DND-41 (cell line): ENCODE measurements around the gene PTGES3L.
"Not testable (repeated sequence)": the region's sequence is repeated elsewhere in the genome, so short reads cannot be mapped to it uniquely, and the experiment has no call there.

Experiments used
- ATAC-seq: fragments of 200-7000 bp; cut with Tn5 transposase; 3 replicates; pipeline ENCODE4 v1.9.1; 2021; ENCODE audit warnings: low read depth; ENCODE audit not compliant: insufficient read depth
- DNase-seq: peaks from one replicate; pipeline ENCODE4 v3.0.0-alpha.2; 2020
- H2AFZ ChIP-seq: 2 replicates; pipeline ENCODE4 v1.6.0; 2012; ENCODE audit warnings: low read depth, low read length
- H3K27ac ChIP-seq: 2 replicates; pipeline ENCODE4 v1.5.1; 2012; ENCODE audit warnings: low read length, inconsistent platforms
- H3K27me3 ChIP-seq: fragments of 200-600 bp; sonication (generic); 2 replicates; pipeline ENCODE4 v1.6.0; 2012; ENCODE audit warnings: low read length, mild to moderate bottlenecking, inconsistent platforms; ENCODE audit not compliant: insufficient read depth, poor library complexity
- H3K36me3 ChIP-seq: 2 replicates; pipeline ENCODE4 v1.5.1; 2012; ENCODE audit warnings: low read length, inconsistent platforms; ENCODE audit not compliant: insufficient read depth
- H3K4me1 ChIP-seq: 2 replicates; pipeline ENCODE4 v1.5.1; 2012; ENCODE audit warnings: mild to moderate bottlenecking, low read length; ENCODE audit not compliant: insufficient read depth
- H3K4me2 ChIP-seq: 2 replicates; pipeline ENCODE4 v1.6.0; 2012; ENCODE audit warnings: mild to moderate bottlenecking, moderate library complexity, low read length, inconsistent platforms; ENCODE audit not compliant: insufficient read depth
- H3K4me3 ChIP-seq, 2 experiments: fragments of 200-600 bp in 1 of 2; shearing (Covaris generic) in 1 of 2; 2 replicates each; pipeline ENCODE4 v1.5.1; 2012 to 2016; ENCODE audit warnings: inconsistent platforms in 2 of 2, low read length in 2 of 2, mild to moderate bottlenecking in 2 of 2, low read depth in 1 of 2, moderate library complexity in 1 of 2
- H3K79me2 ChIP-seq: 2 replicates; pipeline ENCODE4 v1.6.0; 2012; ENCODE audit warnings: low read length, inconsistent platforms; ENCODE audit not compliant: insufficient read depth
- H3K9ac ChIP-seq: 2 replicates; pipeline ENCODE4 v1.6.0; 2012; ENCODE audit warnings: low read depth, mild to moderate bottlenecking, inconsistent platforms, low read length, moderate library complexity
- H3K9me3 ChIP-seq: 2 replicates; pipeline ENCODE4 v1.5.1; 2012; ENCODE audit warnings: low read length, moderate library complexity, mild to moderate bottlenecking, inconsistent platforms; ENCODE audit not compliant: insufficient read depth, severe bottlenecking
- H4K20me1 ChIP-seq: 2 replicates; pipeline ENCODE4 v1.6.0; 2012; ENCODE audit warnings: low read length; ENCODE audit not compliant: insufficient read depth
- CTCF ChIP-seq: IDR thresholded peaks from 2 replicates; pipeline ENCODE4 v1.5.1; 2012; ENCODE audit warnings: borderline replicate concordance, low read length, moderate library complexity, mild to moderate bottlenecking; ENCODE audit not compliant: poor library complexity, severe bottlenecking; ENCODE audit errors: extremely low read depth
- EZH2 ChIP-seq: IDR thresholded peaks from 3 replicates; pipeline ENCODE4 v1.6.1; 2012; ENCODE audit warnings: borderline replicate concordance, low read depth, mild to moderate bottlenecking, moderate library complexity, low read length, inconsistent platforms; ENCODE audit not compliant: severe bottlenecking

PTGES3L gene

GRCh38 chr17:43003542-43004172, 23.8 kb upstream of the PTGES3L start:
- Histone ChIP-seq H3K79me2 (peaks cover 22% of the 10 kb centered on the region), H3K9ac (no peak overlapping the region; the same call in 1 of the 2 replicates), H3K4me2 (no peak overlapping the region), H3K27me3 (no peaks in the 10 kb centered on the region), H3K36me3 (peaks cover 50% of the 10 kb centered on the region), H3K9me3 (no peaks in the 10 kb centered on the region), H3K4me3 (no peak overlapping the region), H3K27ac (no peak overlapping the region), H4K20me1 (peaks cover 22% of the 10 kb centered on the region), H3K4me1 (peaks cover 30% of the 10 kb centered on the region), H2AFZ (no peak overlapping the region)
- ATAC-seq (no peak), DNase-seq (no peak)
- no peak for TF ChIP-seq EZH2
- TF ChIP-seq CTCF, result no peak

GRCh38 chr17:43000894-43001293, 21.0 kb upstream of the PTGES3L start:
- ATAC-seq, H3K27ac ChIP-seq, H3K9ac ChIP-seq, H3K27me3 ChIP-seq, H3K4me3 ChIP-seq, H3K4me2 ChIP-seq, DNase-seq, H2AFZ ChIP-seq, H3K9me3 ChIP-seq: not testable (repeated sequence)
- Histone ChIP-seq H3K36me3 (peaks cover 52% of the 10 kb centered on the region), H3K79me2 (peaks cover 21% of the 10 kb centered on the region), H3K4me1 (peaks cover 26% of the 10 kb centered on the region), H4K20me1 (peaks cover 25% of the 10 kb centered on the region)

GRCh38 chr17:42999003-42999525, 19.2 kb upstream of the PTGES3L start:
- Histone ChIP-seq H4K20me1 (peaks cover 25% of the 10 kb centered on the region), H3K4me1 (peaks cover 26% of the 10 kb centered on the region), H3K4me3 (peak overlapping the region; percentile 76 to 80), H3K27me3 (no peaks in the 10 kb centered on the region), H2AFZ (peak overlapping the region; percentile 69; the same call in 1 of the 2 replicates), H3K4me2 (peak overlapping the region; percentile 74), H3K36me3 (peaks cover 58% of the 10 kb centered on the region), H3K9me3 (no peaks in the 10 kb centered on the region), H3K79me2 (peaks cover 21% of the 10 kb centered on the region), H3K9ac (peak overlapping the region; percentile 86), H3K27ac (peak overlapping the region; percentile 84)
- TF ChIP-seq CTCF (no peak), EZH2 (no peak)
- DNase-seq, result no peak
- ATAC-seq, result no peak

GRCh38 chr17:42997984-42998938, 18.4 kb upstream of the PTGES3L start, which contains the start of gene RPL27:
Gene RPL27, plus strand, starts transcription at chr17:42998419. Its CDS starts 332 bp downstream, at chr17:42998751.
- peak; percentile 99 for DNase-seq
- Histone ChIP-seq H3K9me3 (no peaks in the 10 kb centered on the region), H3K27me3 (no peaks in the 10 kb centered on the region), H3K4me3 (peak within 1 kb of the TSS; percentile 76 to 80), H3K27ac (peak within 1 kb of the TSS; percentile 84), H2AFZ (peak within 1 kb of the TSS; percentile 82), H3K4me2 (peak within 1 kb of the TSS; percentile 74), H3K36me3 (peaks cover 53% of the 10 kb centered on the region), H3K4me1 (peaks cover 26% of the 10 kb centered on the region), H3K9ac (peak within 1 kb of the TSS; percentile 86), H4K20me1 (peaks cover 25% of the 10 kb centered on the region), H3K79me2 (peaks cover 21% of the 10 kb centered on the region)
- peak; percentile 96 for ATAC-seq
- TF ChIP-seq CTCF (peak; percentile 95), EZH2 (no peak)
